Measurements from ENCODE around the gene FASLG. TPM values are rescaled to one million over a fixed set of nuclear protein-coding genes. Genes with fewer than 3 reads are reported as not detected.

Gene FASLG
- total and polyA plus RNA-seq, 4 donors: 0.14 to 0.61 (median 0.30) TPM

GRCh38 chr1:172680733-172681275 lies 21.9 kb downstream of the FASLG start:
- no peak for DNase-seq (ENCODE audit: low spot score)
- TF ChIP-seq RAD21 (IDR thresholded peaks at IDR 0.05) (no peak), YY1 (IDR thresholded peaks at IDR 0.05) (no peak), GABPA (IDR thresholded peaks at IDR 0.05 in 1 of 2, conservative IDR thresholded peaks at IDR 0.05 in 1 of 2) (no peak), RXRA (IDR thresholded peaks at IDR 0.05) (no peak), FOXA1 (IDR thresholded peaks at IDR 0.05) (no peak), NR2F2 (IDR thresholded peaks at IDR 0.05) (no peak), FOXA2 (IDR thresholded peaks at IDR 0.05) (no peak), ZBTB33 (IDR thresholded peaks at IDR 0.05) (no peak), EGR1 (IDR thresholded peaks at IDR 0.05; ENCODE audit: low read depth in 2 of 2) (no peak), TAF1 (conservative IDR thresholded peaks at IDR 0.05) (no peak), SP1 (IDR thresholded peaks at IDR 0.05) (no peak), CTCF (IDR thresholded peaks at IDR 0.05; ENCODE audit: low read depth, low read length, missing input control) (no peak)
- TF ChIP-seq, protein P1, sequence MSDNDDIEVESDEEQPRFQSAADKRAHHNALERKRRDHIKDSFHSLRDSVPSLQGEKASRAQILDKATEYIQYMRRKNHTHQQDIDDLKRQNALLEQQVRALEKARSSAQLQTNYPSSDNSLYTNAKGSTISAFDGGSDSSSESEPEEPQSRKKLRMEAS (IDR thresholded peaks at IDR 0.05): no peak
- TF ChIP-seq, protein P2, sequence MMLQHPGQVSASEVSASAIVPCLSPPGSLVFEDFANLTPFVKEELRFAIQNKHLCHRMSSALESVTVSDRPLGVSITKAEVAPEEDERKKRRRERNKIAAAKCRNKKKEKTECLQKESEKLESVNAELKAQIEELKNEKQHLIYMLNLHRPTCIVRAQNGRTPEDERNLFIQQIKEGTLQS (IDR thresholded peaks at IDR 0.05): no peak
- TF ChIP-seq, protein P3, sequence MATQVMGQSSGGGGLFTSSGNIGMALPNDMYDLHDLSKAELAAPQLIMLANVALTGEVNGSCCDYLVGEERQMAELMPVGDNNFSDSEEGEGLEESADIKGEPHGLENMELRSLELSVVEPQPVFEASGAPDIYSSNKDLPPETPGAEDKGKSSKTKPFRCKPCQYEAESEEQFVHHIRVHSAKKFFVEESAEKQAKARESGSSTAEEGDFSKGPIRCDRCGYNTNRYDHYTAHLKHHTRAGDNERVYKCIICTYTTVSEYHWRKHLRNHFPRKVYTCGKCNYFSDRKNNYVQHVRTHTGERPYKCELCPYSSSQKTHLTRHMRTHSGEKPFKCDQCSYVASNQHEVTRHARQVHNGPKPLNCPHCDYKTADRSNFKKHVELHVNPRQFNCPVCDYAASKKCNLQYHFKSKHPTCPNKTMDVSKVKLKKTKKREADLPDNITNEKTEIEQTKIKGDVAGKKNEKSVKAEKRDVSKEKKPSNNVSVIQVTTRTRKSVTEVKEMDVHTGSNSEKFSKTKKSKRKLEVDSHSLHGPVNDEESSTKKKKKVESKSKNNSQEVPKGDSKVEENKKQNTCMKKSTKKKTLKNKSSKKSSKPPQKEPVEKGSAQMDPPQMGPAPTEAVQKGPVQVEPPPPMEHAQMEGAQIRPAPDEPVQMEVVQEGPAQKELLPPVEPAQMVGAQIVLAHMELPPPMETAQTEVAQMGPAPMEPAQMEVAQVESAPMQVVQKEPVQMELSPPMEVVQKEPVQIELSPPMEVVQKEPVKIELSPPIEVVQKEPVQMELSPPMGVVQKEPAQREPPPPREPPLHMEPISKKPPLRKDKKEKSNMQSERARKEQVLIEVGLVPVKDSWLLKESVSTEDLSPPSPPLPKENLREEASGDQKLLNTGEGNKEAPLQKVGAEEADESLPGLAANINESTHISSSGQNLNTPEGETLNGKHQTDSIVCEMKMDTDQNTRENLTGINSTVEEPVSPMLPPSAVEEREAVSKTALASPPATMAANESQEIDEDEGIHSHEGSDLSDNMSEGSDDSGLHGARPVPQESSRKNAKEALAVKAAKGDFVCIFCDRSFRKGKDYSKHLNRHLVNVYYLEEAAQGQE (IDR thresholded peaks at IDR 0.05): no peak

DNA sequence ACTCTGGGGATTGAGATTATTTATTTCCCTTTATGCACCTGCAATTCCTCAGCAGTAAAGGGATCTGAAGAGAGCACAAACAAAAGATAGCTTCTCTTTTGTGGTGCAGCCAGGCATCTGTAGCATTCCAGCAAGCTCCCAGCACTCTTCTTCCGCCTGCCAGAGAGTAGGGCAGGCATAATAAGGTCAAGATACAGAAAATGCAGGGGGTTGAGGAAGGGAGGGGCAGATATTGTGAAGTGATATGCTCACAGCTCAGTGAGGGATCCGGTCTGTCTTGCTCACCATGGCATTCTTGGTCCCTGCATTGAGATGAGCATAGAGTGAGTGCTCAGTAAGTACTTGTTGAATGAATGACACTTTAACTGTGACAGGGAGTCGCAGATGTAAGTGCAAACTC lies 23.9 kb downstream of the FASLG start:
- no peaks in the 10 kb centered on the region for H3K4me1 ChIP-seq (ENCODE audit: control insufficient read depth in 4 of 4, insufficient read depth in 4 of 4, low read length in 3 of 4)
- no peaks in the 10 kb centered on the region for H3K36me3 ChIP-seq (ENCODE audit: control insufficient read depth in 4 of 4, insufficient read depth in 3 of 4, low read depth in 1 of 4, low read length in 3 of 4)
- no peak overlapping the region for H3K27ac ChIP-seq (ENCODE audit: low read depth in 1 of 2, low read length in 2 of 2)
- DNase-seq (ENCODE audit: low spot score): no peak
- no peaks in the 10 kb centered on the region for H3K9me3 ChIP-seq (ENCODE audit: control insufficient read depth in 4 of 4, low read length in 3 of 4)
- no peak overlapping the region for H3K4me3 ChIP-seq (ENCODE audit: low read depth in 1 of 3, low read length in 3 of 3)
- no peaks in the 10 kb centered on the region for H3K27me3 ChIP-seq (ENCODE audit: control insufficient read depth in 4 of 4, insufficient read depth in 4 of 4, low read length in 3 of 4)
- no peak overlapping the region for H3K9ac ChIP-seq (ENCODE audit: low read depth in 1 of 2, low read length in 2 of 2)
- 80% methylated on average over 3 of the region's 3 CpGs for WGBS
- TF ChIP-seq EGR1 (IDR thresholded peaks at IDR 0.05; ENCODE audit: low read depth in 2 of 2) (no peak), GABPA (IDR thresholded peaks at IDR 0.05 in 1 of 2, conservative IDR thresholded peaks at IDR 0.05 in 1 of 2) (no peak), YY1 (IDR thresholded peaks at IDR 0.05) (no peak), FOXA1 (IDR thresholded peaks at IDR 0.05) (no peak), RXRA (IDR thresholded peaks at IDR 0.05) (no peak), HNF4G (IDR thresholded peaks at IDR 0.05) (no peak), SP1 (IDR thresholded peaks at IDR 0.05) (no peak), RAD21 (IDR thresholded peaks at IDR 0.05) (no peak), CTCF (IDR thresholded peaks at IDR 0.05; ENCODE audit: low read depth, low read length, missing input control) (no peak), HNF4A (conservative IDR thresholded peaks at IDR 0.05) (no peak)
- TF ChIP-seq, protein P3 (IDR thresholded peaks at IDR 0.05): no peak

More at GRCh38 chr1:172680733-172681275, 21.9 kb downstream of the FASLG start:
- H3K4me3 ChIP-seq (ENCODE audit: low read depth in 1 of 3, low read length in 3 of 3): no peak overlapping the region
- H3K4me1 ChIP-seq (ENCODE audit: control insufficient read depth in 4 of 4, insufficient read depth in 4 of 4, low read length in 3 of 4): no peaks in the 10 kb centered on the region
- H3K9me3 ChIP-seq (ENCODE audit: control insufficient read depth in 4 of 4, low read length in 3 of 4): no peaks in the 10 kb centered on the region
- no peak overlapping the region for H3K27ac ChIP-seq (ENCODE audit: low read depth in 1 of 2, low read length in 2 of 2)
- H3K27me3 ChIP-seq (ENCODE audit: control insufficient read depth in 4 of 4, insufficient read depth in 4 of 4, low read length in 3 of 4): no peaks in the 10 kb centered on the region
- no peaks in the 10 kb centered on the region for H3K36me3 ChIP-seq (ENCODE audit: control insufficient read depth in 4 of 4, insufficient read depth in 3 of 4, low read depth in 1 of 4, low read length in 3 of 4)
- H3K9ac ChIP-seq (ENCODE audit: low read depth in 1 of 2, low read length in 2 of 2): no peak overlapping the region
- WGBS: 73% methylated on average over 2 of the region's 2 CpGs
